GM18511 (cell line): ENCODE results near the gene TAPBPL.
"Not testable (repeated sequence)": the region's sequence is repeated elsewhere in the genome, so short reads cannot be mapped to it uniquely, and the experiment has no call there.

ENCODE experiments used
- ATAC-seq: cut with Tn5 transposase; IDR thresholded peaks from one replicate; pipeline ENCODE4 v1.9.1; 2021; ENCODE audit warnings: mild to moderate bottlenecking, moderate library complexity; ENCODE audit not compliant: unreplicated experiment

Gene TAPBPL

GRCh38 chr12:6462234-6462995 is 10.6 kb downstream of the TAPBPL start:
- peak; percentile 7 for ATAC-seq

GRCh38 chr12:6463216-6463615 is 11.4 kb downstream of the TAPBPL start:
- ATAC-seq, result no peak

- no peak for ATAC-seq
Measured at GRCh38 chr12:6463858-6464257, 12.0 kb downstream of the TAPBPL start.

DNA sequence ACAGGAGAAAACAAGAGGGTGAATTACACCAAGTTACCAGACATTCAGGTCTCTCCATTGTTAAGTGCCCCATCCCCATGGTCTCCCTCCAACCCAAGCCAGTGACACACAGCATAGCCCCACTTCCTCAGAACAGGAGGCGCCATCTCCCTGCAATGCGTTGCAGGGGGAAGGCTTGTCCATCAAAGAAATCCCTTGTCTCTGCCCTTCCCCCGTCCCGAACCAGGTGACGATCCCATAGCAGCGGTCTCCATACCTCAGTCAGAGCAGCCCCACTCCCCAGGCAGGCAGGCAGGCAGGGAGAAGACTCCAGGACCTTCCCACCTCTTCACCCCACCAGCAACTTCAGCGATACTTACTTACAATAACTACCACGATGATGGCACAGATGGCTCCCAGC is 12.7 kb downstream of the TAPBPL start:
- no peak for ATAC-seq

GRCh38 chr12:6465467-6466183 is 13.8 kb downstream of the TAPBPL start:
- ATAC-seq, result no peak

DNA sequence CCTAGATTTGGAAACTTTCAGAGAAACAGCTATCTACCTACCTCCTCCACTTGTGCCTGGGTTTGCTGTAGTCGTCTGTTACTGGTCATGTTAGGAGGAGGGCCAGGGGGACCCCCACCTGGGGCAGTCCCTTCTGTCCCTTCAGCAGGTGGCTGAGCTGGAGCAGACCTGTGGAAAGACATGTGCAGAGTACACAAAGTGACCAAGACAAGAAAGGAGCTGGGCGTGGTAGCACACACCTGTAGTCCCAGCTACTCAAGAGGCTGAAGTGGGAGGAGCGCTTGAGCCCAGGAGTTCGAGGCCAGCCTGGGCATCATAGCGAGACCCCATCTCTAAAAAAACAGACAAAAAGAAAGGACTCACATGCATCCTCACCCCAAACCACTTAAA is 14.3 kb downstream of the TAPBPL start:
- no peak for ATAC-seq

GRCh38 chr12:6466751-6467150 is 14.9 kb downstream of the TAPBPL start:
- ATAC-seq, result not testable (repeated sequence)

GRCh38 chr12:6467571-6468282 is 15.9 kb downstream of the TAPBPL start:
- ATAC-seq, result not testable (repeated sequence)

DNA sequence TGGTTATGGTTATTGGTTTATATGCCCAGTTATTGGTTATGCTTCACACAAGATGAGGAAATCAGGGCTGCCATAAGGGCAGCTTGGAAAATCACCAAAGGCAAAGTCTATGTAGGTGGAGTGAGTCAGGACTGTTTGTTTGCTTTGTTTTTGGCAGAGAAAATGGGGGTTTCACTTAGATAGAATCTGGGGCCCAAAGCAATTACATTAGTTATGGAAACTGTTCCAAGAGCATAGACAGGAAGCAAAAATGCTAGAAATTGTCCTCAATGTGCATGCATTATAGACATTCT is 16.4 kb downstream of the TAPBPL start:
- no peak for ATAC-seq

GRCh38 chr12:6469092-6469491 is 17.2 kb downstream of the TAPBPL start:
- no peak for ATAC-seq

GRCh38 chr12:6469609-6470374 is 17.9 kb downstream of the TAPBPL start:
- no peak for ATAC-seq

GRCh38 chr12:6470375-6471163 is 18.7 kb downstream of the TAPBPL start, which contains the start of gene VAMP1:
Gene VAMP1, minus strand, starts transcription at chr12:6470677. Its CDS starts 146 bp downstream, at chr12:6470531.
- peak; percentile 92 for ATAC-seq

- no peak for ATAC-seq
Measured at GRCh38 chr12:6471989-6472360, 20.1 kb downstream of the TAPBPL start.

DNA sequence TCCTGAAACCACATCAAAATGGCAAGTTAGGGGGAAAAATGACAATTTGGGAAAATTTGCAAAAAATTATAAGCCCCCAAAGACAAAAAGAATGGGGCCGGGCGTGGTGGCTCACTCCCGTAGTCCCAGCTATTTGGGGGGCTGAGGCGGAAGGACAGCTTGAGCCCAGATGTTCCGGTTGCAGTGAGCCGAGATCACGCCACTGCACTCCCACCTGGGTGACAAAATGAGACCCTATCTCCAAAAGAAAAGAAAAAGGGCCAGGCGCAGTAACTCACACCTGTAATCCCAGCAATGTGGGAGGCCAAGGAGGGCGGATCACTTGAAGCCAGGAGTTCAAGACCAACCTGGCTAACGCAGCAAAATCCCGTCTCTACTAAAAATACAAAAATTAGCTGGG is 20.6 kb downstream of the TAPBPL start:
- ATAC-seq, result no peak

- ATAC-seq, result not testable (repeated sequence)
Measured at GRCh38 chr12:6475233-6475975, 23.6 kb downstream of the TAPBPL start.

DNA sequence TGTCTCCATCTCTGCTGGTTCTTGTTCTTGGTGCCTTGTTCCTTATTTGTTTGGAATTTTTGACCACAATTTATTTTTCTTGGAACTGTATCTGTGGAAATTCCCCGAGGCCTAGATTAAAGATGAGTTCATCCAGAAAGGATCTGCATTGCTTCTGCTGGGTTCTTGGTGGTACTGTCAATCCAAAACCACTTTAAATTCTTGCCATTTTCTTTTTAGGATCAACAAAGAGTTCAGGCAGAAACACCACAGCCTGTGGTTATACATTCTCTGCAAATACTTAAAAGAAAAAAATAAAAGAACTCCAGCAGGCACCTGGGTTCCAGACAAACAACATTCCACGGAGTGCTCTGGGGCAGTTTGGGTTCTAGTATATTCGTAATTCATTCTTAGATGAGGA is 24.6 kb downstream of the TAPBPL start:
- ATAC-seq, result no peak

DNA sequence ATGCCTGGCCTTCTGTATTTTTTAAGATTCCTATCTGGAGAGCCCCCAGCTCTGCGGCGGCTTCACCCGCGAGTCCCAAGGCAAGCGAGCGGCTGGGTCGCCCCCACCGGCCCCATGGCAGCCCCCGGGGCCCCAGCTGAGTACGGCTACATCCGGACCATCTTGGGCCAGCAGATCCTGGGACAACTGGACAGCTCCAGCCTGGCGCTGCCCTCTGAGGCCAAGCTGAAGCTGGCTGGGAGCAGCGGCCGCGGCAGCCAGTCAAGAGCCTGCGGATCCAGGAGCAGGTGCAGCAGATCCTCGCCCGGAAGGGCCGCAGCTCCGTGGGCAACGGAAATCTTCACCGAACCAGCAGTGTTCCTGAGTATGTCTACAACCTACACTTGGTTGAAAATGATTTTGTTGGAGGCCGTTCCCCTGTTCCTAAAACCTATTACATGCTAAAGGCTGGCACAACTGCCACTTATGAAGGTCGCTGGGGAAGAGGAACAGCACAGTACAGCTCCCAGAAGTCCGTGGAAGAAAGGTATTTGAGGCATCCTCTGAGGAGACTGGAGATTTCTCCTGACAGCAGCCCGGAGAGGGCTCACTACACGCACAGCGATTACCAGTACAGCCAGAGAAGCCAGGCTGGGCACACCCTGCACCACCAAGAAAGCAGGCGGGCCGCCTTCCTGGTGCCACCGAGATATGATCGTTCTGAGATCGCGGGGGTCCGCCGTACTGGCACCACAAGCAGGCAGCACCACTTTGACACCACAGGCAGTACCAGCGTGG is 25.9 kb downstream of the TAPBPL start:
- not testable (repeated sequence) for ATAC-seq

- no peak for ATAC-seq
Measured at GRCh38 chr12:6478416-6478815, 26.6 kb downstream of the TAPBPL start.

GRCh38 chr12:6488240-6488639 is 36.4 kb downstream of the TAPBPL start:
- no peak for ATAC-seq
